Keratinocyte (primary cell): ENCODE data around the gene SORL1. TPM values are rescaled to one million over a fixed set of nuclear protein-coding genes. Genes with fewer than 3 reads are reported as not detected.

ENCODE experiments used
- DNase-seq: peaks from one replicate; pipeline ENCODE4 v3.0.0-alpha.2; 2011; ENCODE audit warnings: low read depth, missing footprints, low spot score
- FAIRE-seq: peaks from 2 replicates; lab custom pipeline; 2011; peaks lifted over from hg19 to GRCh38; lab: Jason Lieb, UNC
- H2AFZ ChIP-seq: 2 replicates; pipeline ENCODE4 v1.6.0; 2012; ENCODE audit warnings: low read length, control low read depth, inconsistent platforms; ENCODE audit not compliant: control insufficient read depth
- H3K27ac ChIP-seq: 2 replicates; pipeline ENCODE4 v1.5.1; 2011; ENCODE audit warnings: low read length; ENCODE audit not compliant: control insufficient read depth, insufficient read depth
- H3K27me3 ChIP-seq: 3 replicates; pipeline ENCODE4 v1.6.0; 2011; ENCODE audit warnings: low read length; ENCODE audit not compliant: control insufficient read depth, insufficient read depth; ENCODE audit errors: extremely low read depth
- H3K36me3 ChIP-seq, 2 experiments: 2 replicates in 1 of 2; 3 replicates in 1 of 2; pipeline ENCODE4 v1.5.1; 2011; ENCODE audit warnings: low read length in 2 of 2, mild to moderate bottlenecking in 1 of 2; ENCODE audit not compliant: control insufficient read depth in 2 of 2, insufficient read depth in 2 of 2; ENCODE audit errors: extremely low read depth in 1 of 2
- H3K4me1 ChIP-seq: 3 replicates; pipeline ENCODE4 v1.5.1; 2011; ENCODE audit warnings: low read length; ENCODE audit not compliant: control insufficient read depth, insufficient read depth; ENCODE audit errors: extremely low read depth
- H3K4me2 ChIP-seq: 3 replicates; pipeline ENCODE4 v1.6.0; 2011; ENCODE audit warnings: low read depth, low read length; ENCODE audit not compliant: control insufficient read depth, insufficient read depth; ENCODE audit errors: extremely low read depth
- H3K4me3 ChIP-seq, 3 experiments: fragments of 200-600 bp in 1 of 3; sonication (generic) in 1 of 3; 2 replicates in 2 of 3; 3 replicates in 1 of 3; pipeline ENCODE4 v1.5.1; 2011 to 2016; ENCODE audit warnings: low read length in 3 of 3, mild to moderate bottlenecking in 3 of 3, control low read depth in 2 of 3, inconsistent platforms in 1 of 3, low read depth in 1 of 3, mixed read lengths in 1 of 3, mixed run types in 1 of 3, moderate library complexity in 1 of 3; ENCODE audit not compliant: control insufficient read depth in 2 of 3, insufficient read depth in 2 of 3; ENCODE audit errors: extremely low read depth in 1 of 3
- H3K79me2 ChIP-seq: 2 replicates; pipeline ENCODE4 v1.6.0; 2012; ENCODE audit warnings: low read length; ENCODE audit not compliant: control insufficient read depth, insufficient read depth
- H3K9ac ChIP-seq: 3 replicates; pipeline ENCODE4 v1.6.0; 2011; ENCODE audit warnings: low read length; ENCODE audit not compliant: control insufficient read depth, insufficient read depth; ENCODE audit errors: extremely low read depth
- H3K9me1 ChIP-seq: 3 replicates; pipeline ENCODE4 v1.6.0; 2011; ENCODE audit warnings: low read length; ENCODE audit not compliant: control insufficient read depth, insufficient read depth; ENCODE audit errors: extremely low read depth
- H3K9me3 ChIP-seq: 2 replicates; pipeline ENCODE4 v1.5.1; 2012; ENCODE audit warnings: low read depth, low read length; ENCODE audit not compliant: control insufficient read depth
- H4K20me1 ChIP-seq: 3 replicates; pipeline ENCODE4 v1.6.0; 2011; ENCODE audit warnings: low read length; ENCODE audit not compliant: control insufficient read depth, insufficient read depth; ENCODE audit errors: extremely low read depth
- CTCF ChIP-seq, 3 experiments: IDR thresholded peaks in 1 of 3; conservative IDR thresholded peaks in 1 of 3; optimal IDR thresholded peaks in 1 of 3; 2 replicates in 2 of 3; 3 replicates in 1 of 3; pipeline versions ENCODE3 to v1.5.1; 2011; ENCODE audit warnings: low read length in 3 of 3, mild to moderate bottlenecking in 3 of 3, moderate library complexity in 2 of 3, control low read depth in 1 of 3, inconsistent platforms in 1 of 3; ENCODE audit not compliant: insufficient read depth in 2 of 3; ENCODE audit errors: extremely low read depth in 1 of 3
- EZH2 ChIP-seq: IDR thresholded peaks from one replicate; pipeline ENCODE4 v1.6.1; 2012; ENCODE audit warnings: inconsistent platforms, mild to moderate bottlenecking, low read length, moderate library complexity
- dilution Hi-C: fragments of 300-500 bp; cut with MboI; formaldehyde crosslinking; loops from one replicate; pipeline ENCODE4 v1.7.0; 2020; ENCODE audit warnings: low sequenced_read_pairs; ENCODE audit not compliant: extremely low pct_ligation_motif_present
- polyA plus RNA-seq, 5 experiments: library from polyadenylated mRNA; depleted of rRNA in 3 of 5; stranded (reverse) in 3 of 5; stranded (forward) in 1 of 5; unstranded in 1 of 5; fragments of >200 nt; gene quantifications; 1 replicate in 1 of 5; 2 replicates in 3 of 5; 3 replicates in 1 of 5; pipeline versions ENCODE4 v1.2.1 to v1.2.3, GENCODE V29; 2011 to 2012; ENCODE audit warnings: missing spikeins in 2 of 5, low read depth in 1 of 5, low replicate concordance in 1 of 5

The SORL1 gene
- polyA plus RNA-seq, 1 donor (not counting 4 experiments of a cell fraction or from before 2014, with no cell fraction given), result 38.9 TPM

- Histone ChIP-seq H3K36me3 (peaks cover 21 to 31% of the 10 kb centered on the region in 2 experiments), H3K9me1 (no peaks in the 10 kb centered on the region), H3K9ac (no peak overlapping the region), H3K27ac (no peak overlapping the region), H3K4me1 (no peaks in the 10 kb centered on the region), H3K27me3 (no peaks in the 10 kb centered on the region), H4K20me1 (no peaks in the 10 kb centered on the region), H3K4me2 (no peak overlapping the region), H3K79me2 (no peaks in the 10 kb centered on the region), H3K4me3 (no peak overlapping the region), H2AFZ (no peak overlapping the region), H3K9me3 (no peaks in the 10 kb centered on the region)
- TF ChIP-seq EZH2 (no peak), CTCF (optimal IDR thresholded peaks at IDR 0.05 in 1 of 3, IDR thresholded peaks at IDR 0.05 in 1 of 3, conservative IDR thresholded peaks at IDR 0.05 in 1 of 3; ENCODE audit: extremely low read depth in 1 of 3, insufficient read depth in 2 of 3, low read length in 3 of 3) (no peak)
- FAIRE-seq, result no peak
- dilution Hi-C loops, result no loop called here
- DNase-seq, result no peak
These were observed 118.3 kb downstream of the SORL1 start for GRCh38 chr11:121570453-121570852.

GRCh38 chr11:121571506-121571905 is 119.4 kb downstream of the SORL1 start:
- FAIRE-seq, result no peak
- Histone ChIP-seq H3K9ac (no peak overlapping the region), H3K9me1 (no peaks in the 10 kb centered on the region), H3K4me1 (no peaks in the 10 kb centered on the region), H3K27ac (no peak overlapping the region), H4K20me1 (no peaks in the 10 kb centered on the region), H3K4me3 (no peak overlapping the region), H3K27me3 (no peaks in the 10 kb centered on the region), H3K9me3 (no peaks in the 10 kb centered on the region), H3K36me3 (peaks cover 24 to 34% of the 10 kb centered on the region in 2 experiments), H2AFZ (no peak overlapping the region), H3K79me2 (no peaks in the 10 kb centered on the region), H3K4me2 (no peak overlapping the region)
- DNase-seq, result no peak
- TF ChIP-seq CTCF (optimal IDR thresholded peaks at IDR 0.05 in 1 of 3, IDR thresholded peaks at IDR 0.05 in 1 of 3, conservative IDR thresholded peaks at IDR 0.05 in 1 of 3; ENCODE audit: extremely low read depth in 1 of 3, insufficient read depth in 2 of 3, low read length in 3 of 3) (no peak), EZH2 (no peak)
- dilution Hi-C loops, result no loop called here
